BLaER1 treated with 17β-estradiol and CSF1 and Interleukin-3, amounts not matched to agents 10 nM and 100 nM (cell line): ENCODE data around the gene NFKBIE.

ENCODE experiments used
- H3K27ac ChIP-seq, 11 experiments: shearing (Covaris generic); formaldehyde crosslinking; 2 replicates each; pipeline ENCODE4 v1.8.1; 2022
- H3K27me3 ChIP-seq, 11 experiments: shearing (Covaris generic); formaldehyde crosslinking; 2 replicates each; pipeline ENCODE4 v1.8.1; 2022
- H3K36me3 ChIP-seq, 11 experiments: shearing (Covaris generic); formaldehyde crosslinking; 2 replicates each; pipeline ENCODE4 v1.8.1; 2022
- H3K4me1 ChIP-seq, 10 experiments: shearing (Covaris generic); formaldehyde crosslinking; 2 replicates each; pipeline ENCODE4 v1.8.1; 2022
- H3K4me2 ChIP-seq, 11 experiments: shearing (Covaris generic); formaldehyde crosslinking; 2 replicates each; pipeline ENCODE4 v1.8.1; 2022
- H3K4me3 ChIP-seq, 10 experiments: shearing (Covaris generic); formaldehyde crosslinking; 2 replicates each; pipeline ENCODE4 v1.8.1; 2022
- H3K9ac ChIP-seq, 11 experiments: shearing (Covaris generic); formaldehyde crosslinking; 2 replicates each; pipeline ENCODE4 v1.8.1; 2022
- H3K9me3 ChIP-seq, 11 experiments: shearing (Covaris generic); formaldehyde crosslinking; replicated peaks in 1 of 11; 2 replicates each; pipeline ENCODE4 v1.8.1; 2022
- H4K20me1 ChIP-seq, 11 experiments: shearing (Covaris generic); formaldehyde crosslinking; 2 replicates each; pipeline ENCODE4 v1.8.1; 2022
- Cebpa-rat ChIP-seq, 11 experiments: shearing (Covaris generic); IDR thresholded peaks; 2 replicates each; pipeline ENCODE4 v1.8.1; 2022

NFKBIE gene

GRCh38 chr6:44226368-44227147 lies 38.8 kb downstream of the NFKBIE start:
- H3K4me3 ChIP-seq, result peak overlapping the region in 1 of 10 experiments; percentile 0; a peak in 1 of 20 replicates
- H4K20me1 ChIP-seq, result peaks cover 21 to 56% (median 34%) of the 10 kb centered on the region in 11 experiments; a peak in 17 of 22 replicates
- peak overlapping the region in 6 of 11 experiments; percentile 13 to 56 (median 39); a peak in 11 of 22 replicates for H3K27ac ChIP-seq
- peaks cover 49 to 60% (median 52%) of the 10 kb centered on the region in 10 experiments for H3K4me1 ChIP-seq
- H3K27me3 ChIP-seq, result peaks cover 0 to 9% (median 0%) of the 10 kb centered on the region in 11 experiments; a peak in 1 of 22 replicates
- TF ChIP-seq Cebpa-rat (IDR thresholded peaks at IDR 0.05), result no peak
- H3K9ac ChIP-seq, result peak overlapping the region in 10 of 11 experiments; percentile 8 to 83 (median 48); a peak in 17 of 22 replicates
- H3K9me3 ChIP-seq, result no peaks in the 10 kb centered on the region
- H3K36me3 ChIP-seq, result peaks cover 5 to 45% (median 33%) of the 10 kb centered on the region in 11 experiments; a peak in 19 of 22 replicates
- H3K4me2 ChIP-seq, result peak overlapping the region; percentile 68 to 98 (median 95)

- Histone ChIP-seq H3K4me2 (peak overlapping the region; percentile 68 to 98 (median 95)), H3K9ac (peak overlapping the region in 10 of 11 experiments; percentile 4 to 83 (median 48); a peak in 16 of 22 replicates), H3K36me3 (peaks cover under 1 to 36% (median 25%) of the 10 kb centered on the region in 11 experiments; a peak in 19 of 22 replicates), H3K9me3 (no peaks in the 10 kb centered on the region), H3K4me1 (peaks cover 53 to 58% (median 56%) of the 10 kb centered on the region in 10 experiments), H4K20me1 (peaks cover 21 to 56% (median 34%) of the 10 kb centered on the region in 11 experiments; a peak in 17 of 22 replicates), H3K27me3 (peaks cover 0 to 9% (median 0%) of the 10 kb centered on the region in 11 experiments; a peak in 1 of 22 replicates), H3K4me3 (0 out of 20 replicates have a peak overlapping the region, but pooled peaks of 1 of the 10 experiments have one; percentile 72), H3K27ac (peak overlapping the region in 6 of 11 experiments; percentile 13 to 56 (median 39); a peak in 10 of 22 replicates)
- TF ChIP-seq Cebpa-rat (IDR thresholded peaks at IDR 0.05), result no peak
Measured at GRCh38 chr6:44225579-44226325, 39.6 kb downstream of the NFKBIE start.

- H3K36me3 ChIP-seq, result peaks cover 0 to 28% (median 17%) of the 10 kb centered on the region in 11 experiments; a peak in 17 of 22 replicates
- no peaks in the 10 kb centered on the region for H3K9me3 ChIP-seq
- TF ChIP-seq Cebpa-rat (IDR thresholded peaks at IDR 0.05), result no peak
- no peak overlapping the region for H3K27ac ChIP-seq
- peak overlapping the region in 9 of 11 experiments; percentile 61 to 83 (median 78); a peak in 14 of 22 replicates for H3K9ac ChIP-seq
- peaks cover 21 to 55% (median 34%) of the 10 kb centered on the region in 11 experiments; a peak in 17 of 22 replicates for H4K20me1 ChIP-seq
- H3K4me2 ChIP-seq, result peak overlapping the region; percentile 88 to 98 (median 95)
- H3K4me1 ChIP-seq, result peaks cover 55 to 66% (median 59%) of the 10 kb centered on the region in 10 experiments
- H3K4me3 ChIP-seq, result peak overlapping the region in 6 of 10 experiments; percentile 63 to 72 (median 69); a peak in 8 of 20 replicates
- peaks cover 0 to 9% (median 0%) of the 10 kb centered on the region in 11 experiments; a peak in 1 of 22 replicates for H3K27me3 ChIP-seq
Measured at GRCh38 chr6:44224965-44225305, 40.4 kb downstream of the NFKBIE start.

- peak overlapping the region; percentile 54 to 76 (median 68) for H3K4me3 ChIP-seq
- H3K27me3 ChIP-seq, result peaks cover 0 to 9% (median 0%) of the 10 kb centered on the region in 11 experiments; a peak in 1 of 22 replicates
- peaks cover 21 to 55% (median 34%) of the 10 kb centered on the region in 11 experiments; a peak in 17 of 22 replicates for H4K20me1 ChIP-seq
- peaks cover 58 to 70% (median 64%) of the 10 kb centered on the region in 10 experiments for H3K4me1 ChIP-seq
- H3K9me3 ChIP-seq, result no peaks in the 10 kb centered on the region
- TF ChIP-seq Cebpa-rat (IDR thresholded peaks at IDR 0.05), result no peak
- H3K27ac ChIP-seq, result peak overlapping the region in 8 of 11 experiments; percentile 57 to 76 (median 68); a peak in 14 of 22 replicates
- peaks cover 0 to 22% (median 13%) of the 10 kb centered on the region in 11 experiments; a peak in 10 of 22 replicates for H3K36me3 ChIP-seq
- peak overlapping the region; percentile 88 to 98 (median 95) for H3K4me2 ChIP-seq
- H3K9ac ChIP-seq, result peak overlapping the region; percentile 57 to 83 (median 78); a peak in 21 of 22 replicates
Measured at GRCh38 chr6:44224029-44224964, 41.1 kb downstream of the NFKBIE start.

GRCh38 chr6:44223319-44224028 lies 41.9 kb downstream of the NFKBIE start, which contains the start of gene SLC29A1:
Gene SLC29A1, plus strand, starts transcription at chr6:44223595. Its CDS starts 3,719 bp downstream, at chr6:44227314.
- Histone ChIP-seq H4K20me1 (peaks cover 21 to 48% (median 34%) of the 10 kb centered on the region in 11 experiments; a peak in 17 of 22 replicates), H3K36me3 (peaks cover 0 to 14% (median 5%) of the 10 kb centered on the region in 11 experiments; a peak in 7 of 22 replicates), H3K4me1 (peaks cover 66 to 78% (median 72%) of the 10 kb centered on the region in 10 experiments), H3K9ac (peak within 1 kb of the TSS; percentile 57 to 83 (median 78); a peak in 21 of 22 replicates), H3K9me3 (no peaks in the 10 kb centered on the region), H3K4me3 (peak within 1 kb of the TSS; percentile 54 to 76 (median 68)), H3K27me3 (peaks cover 0 to 9% (median 0%) of the 10 kb centered on the region in 11 experiments; a peak in 1 of 22 replicates), H3K27ac (peak within 1 kb of the TSS in 8 of 11 experiments; percentile 57 to 76 (median 68); a peak in 14 of 22 replicates), H3K4me2 (peak within 1 kb of the TSS; percentile 88 to 98 (median 95))
- no peak for TF ChIP-seq Cebpa-rat (IDR thresholded peaks at IDR 0.05)

- H3K4me3 ChIP-seq, result peak overlapping the region; percentile 42 to 76 (median 68); a peak in 18 of 20 replicates
- H4K20me1 ChIP-seq, result peaks cover 21 to 40% (median 33%) of the 10 kb centered on the region in 11 experiments; a peak in 17 of 22 replicates
- no peak for TF ChIP-seq Cebpa-rat (IDR thresholded peaks at IDR 0.05)
- H3K9ac ChIP-seq, result peak overlapping the region; percentile 2 to 83 (median 64); a peak in 16 of 22 replicates
- H3K27ac ChIP-seq, result peak overlapping the region in 2 of 11 experiments; percentile 4 to 30; a peak in 2 of 22 replicates
- H3K27me3 ChIP-seq, result peaks cover 0 to 9% (median 0%) of the 10 kb centered on the region in 11 experiments; a peak in 1 of 22 replicates
- H3K4me1 ChIP-seq, result peaks cover 72 to 86% (median 79%) of the 10 kb centered on the region in 10 experiments
- H3K9me3 ChIP-seq, result no peaks in the 10 kb centered on the region
- peaks cover 0 to 6% (median 0%) of the 10 kb centered on the region in 11 experiments; a peak in 2 of 22 replicates for H3K36me3 ChIP-seq
- peak overlapping the region; percentile 88 to 98 (median 95) for H3K4me2 ChIP-seq
Measured at GRCh38 chr6:44222486-44223318, 42.6 kb downstream of the NFKBIE start.
